NCI-H1694 (cell line): ENCODE measurements around the gene HIP1.
A peak's percentile ranks its signal among the peaks of the same experiment; 100 is the strongest.

Experiments
- DNase-seq: peaks from one replicate; lab custom pipeline; 2025; lab: John Stamatoyannopoulos, UW

HIP1 gene

GRCh38 chr7:75669579-75669978 lies 69.2 kb downstream of the HIP1 start:
- DNase-seq, result no peak

- no peak for DNase-seq
These were observed 70.8 kb downstream of the HIP1 start for GRCh38 chr7:75667938-75668337.

- DNase-seq, result no peak
These were observed 75.3 kb downstream of the HIP1 start for GRCh38 chr7:75663302-75663907.

- DNase-seq, result no peak
These were observed 76.0 kb downstream of the HIP1 start for GRCh38 chr7:75662579-75663301.

GRCh38 chr7:75660566-75661215 lies 78.0 kb downstream of the HIP1 start:
- DNase-seq, result no peak

- no peak for DNase-seq
These were observed 79.9 kb downstream of the HIP1 start for GRCh38 chr7:75658802-75659201.

- DNase-seq, result no peak
These were observed 80.4 kb downstream of the HIP1 start for GRCh38 chr7:75658369-75658768.

- DNase-seq, result no peak
These were observed 80.9 kb downstream of the HIP1 start for GRCh38 chr7:75657866-75658265.

- DNase-seq, result no peak
These were observed 82.0 kb downstream of the HIP1 start for GRCh38 chr7:75656740-75657139.

- no peak for DNase-seq
These were observed 83.2 kb downstream of the HIP1 start for GRCh38 chr7:75655536-75655935.

- no peak for DNase-seq
These were observed 83.9 kb downstream of the HIP1 start for GRCh38 chr7:75654855-75655254.

GRCh38 chr7:75653651-75654050 lies 85.1 kb downstream of the HIP1 start:
- no peak for DNase-seq

GRCh38 chr7:75652788-75653187 lies 86.0 kb downstream of the HIP1 start:
- DNase-seq, result no peak

- no peak for DNase-seq
These were observed 88.1 kb downstream of the HIP1 start for GRCh38 chr7:75650681-75651080.

GRCh38 chr7:75650062-75650461 lies 88.7 kb downstream of the HIP1 start:
- no peak for DNase-seq

- no peak for DNase-seq
These were observed 89.3 kb downstream of the HIP1 start for GRCh38 chr7:75649462-75649861.

- DNase-seq, result no peak
These were observed 90.9 kb downstream of the HIP1 start for GRCh38 chr7:75647709-75648438.

- DNase-seq, result no peak
These were observed 92.1 kb downstream of the HIP1 start for GRCh38 chr7:75646571-75647102.

GRCh38 chr7:75645570-75645969 lies 93.2 kb downstream of the HIP1 start:
- DNase-seq, result no peak

- DNase-seq, result no peak
These were observed 94.2 kb downstream of the HIP1 start for GRCh38 chr7:75644589-75644988.

GRCh38 chr7:75642810-75643486 lies 95.8 kb downstream of the HIP1 start:
- DNase-seq, result peak; percentile 80

- no peak for DNase-seq
These were observed 98.5 kb downstream of the HIP1 start for GRCh38 chr7:75640201-75640600.
